ENCODE measurements around the gene RAB11FIP3. TPM values are rescaled to one million over a fixed set of nuclear protein-coding genes. Genes with fewer than 3 reads are reported as not detected.

Gene RAB11FIP3
- total and polyA plus RNA-seq, 2 of the 13 experiments (the other 11 are each of a cell fraction or from before 2014, with no cell fraction given) = 34.3 to 57.6 TPM

GRCh38 chr16:558298-559020, 133.0 kb downstream of the RAB11FIP3 start (continued):
- TF ChIP-seq, protein P1, sequence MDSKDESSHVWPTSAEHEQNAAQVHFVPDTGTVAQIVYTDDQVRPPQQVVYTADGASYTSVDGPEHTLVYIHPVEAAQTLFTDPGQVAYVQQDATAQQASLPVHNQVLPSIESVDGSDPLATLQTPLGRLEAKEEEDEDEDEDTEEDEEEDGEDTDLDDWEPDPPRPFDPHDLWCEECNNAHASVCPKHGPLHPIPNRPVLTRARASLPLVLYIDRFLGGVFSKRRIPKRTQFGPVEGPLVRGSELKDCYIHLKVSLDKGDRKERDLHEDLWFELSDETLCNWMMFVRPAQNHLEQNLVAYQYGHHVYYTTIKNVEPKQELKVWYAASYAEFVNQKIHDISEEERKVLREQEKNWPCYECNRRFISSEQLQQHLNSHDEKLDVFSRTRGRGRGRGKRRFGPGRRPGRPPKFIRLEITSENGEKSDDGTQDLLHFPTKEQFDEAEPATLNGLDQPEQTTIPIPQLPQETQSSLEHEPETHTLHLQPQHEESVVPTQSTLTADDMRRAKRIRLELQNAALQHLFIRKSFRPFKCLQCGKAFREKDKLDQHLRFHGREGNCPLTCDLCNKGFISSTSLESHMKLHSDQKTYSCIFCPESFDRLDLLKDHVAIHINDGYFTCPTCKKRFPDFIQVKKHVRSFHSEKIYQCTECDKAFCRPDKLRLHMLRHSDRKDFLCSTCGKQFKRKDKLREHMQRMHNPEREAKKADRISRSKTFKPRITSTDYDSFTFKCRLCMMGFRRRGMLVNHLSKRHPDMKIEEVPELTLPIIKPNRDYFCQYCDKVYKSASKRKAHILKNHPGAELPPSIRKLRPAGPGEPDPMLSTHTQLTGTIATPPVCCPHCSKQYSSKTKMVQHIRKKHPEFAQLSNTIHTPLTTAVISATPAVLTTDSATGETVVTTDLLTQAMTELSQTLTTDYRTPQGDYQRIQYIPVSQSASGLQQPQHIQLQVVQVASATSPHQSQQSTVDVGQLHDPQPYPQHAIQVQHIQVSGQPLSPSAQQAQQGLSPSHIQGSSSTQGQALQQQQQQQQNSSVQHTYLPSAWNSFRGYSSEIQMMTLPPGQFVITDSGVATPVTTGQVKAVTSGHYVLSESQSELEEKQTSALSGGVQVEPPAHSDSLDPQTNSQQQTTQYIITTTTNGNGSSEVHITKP (CRISPR knock-in tag; IDR thresholded peaks at IDR 0.05; ENCODE audit: low read depth) = peak; percentile 63; the same call in 1 of the 2 replicates
- TF ChIP-seq NFYB (CRISPR knock-in tag; IDR thresholded peaks at IDR 0.05) = no peak; the same call in 1 of the 2 replicates
- TF ChIP-seq TCF7 (IDR thresholded peaks at IDR 0.05; ENCODE audit: low read depth) = peak; percentile 73; the same call in 1 of the 2 replicates
- peak; percentile 83 for TF ChIP-seq ARID5B (CRISPR knock-in tag; IDR thresholded peaks at IDR 0.05)
- no peak for TF ChIP-seq TBP (CRISPR knock-in tag; IDR thresholded peaks at IDR 0.05)
- TF ChIP-seq, protein P2, sequence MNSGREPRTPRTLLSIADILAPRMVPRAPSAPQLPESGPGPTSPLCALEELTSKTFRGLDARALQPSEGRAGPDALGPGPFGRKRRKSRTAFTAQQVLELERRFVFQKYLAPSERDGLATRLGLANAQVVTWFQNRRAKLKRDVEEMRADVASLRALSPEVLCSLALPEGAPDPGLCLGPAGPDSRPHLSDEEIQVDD (CRISPR knock-in tag; IDR thresholded peaks at IDR 0.05; ENCODE audit: borderline replicate concordance) = no peak
- TF ChIP-seq HDAC1 (CRISPR knock-in tag; IDR thresholded peaks at IDR 0.05) = peak; percentile 95
- peak; percentile 91; the same call in 1 of the 2 replicates for TF ChIP-seq NCOA1 (CRISPR knock-in tag; IDR thresholded peaks at IDR 0.05)
- 0 out of 2 replicates have a peak, but pooled peaks have one; percentile 50 for TF ChIP-seq THAP7 (CRISPR knock-in tag; IDR thresholded peaks at IDR 0.05)
- TF ChIP-seq PBX3 (CRISPR knock-in tag; IDR thresholded peaks at IDR 0.05; ENCODE audit: borderline replicate concordance) = no peak
- TF ChIP-seq, protein P3, sequence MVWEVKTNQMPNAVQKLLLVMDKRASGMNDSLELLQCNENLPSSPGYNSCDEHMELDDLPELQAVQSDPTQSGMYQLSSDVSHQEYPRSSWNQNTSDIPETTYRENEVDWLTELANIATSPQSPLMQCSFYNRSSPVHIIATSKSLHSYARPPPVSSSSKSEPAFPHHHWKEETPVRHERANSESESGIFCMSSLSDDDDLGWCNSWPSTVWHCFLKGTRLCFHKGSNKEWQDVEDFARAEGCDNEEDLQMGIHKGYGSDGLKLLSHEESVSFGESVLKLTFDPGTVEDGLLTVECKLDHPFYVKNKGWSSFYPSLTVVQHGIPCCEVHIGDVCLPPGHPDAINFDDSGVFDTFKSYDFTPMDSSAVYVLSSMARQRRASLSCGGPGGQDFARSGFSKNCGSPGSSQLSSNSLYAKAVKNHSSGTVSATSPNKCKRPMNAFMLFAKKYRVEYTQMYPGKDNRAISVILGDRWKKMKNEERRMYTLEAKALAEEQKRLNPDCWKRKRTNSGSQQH (CRISPR knock-in tag; IDR thresholded peaks at IDR 0.05; ENCODE audit: low read depth) = no peak
- TF ChIP-seq ZNF225 (CRISPR knock-in tag; IDR thresholded peaks at IDR 0.05) = no peak
- TF ChIP-seq ZNF34 (CRISPR knock-in tag; IDR thresholded peaks at IDR 0.05; ENCODE audit: borderline replicate concordance) = no peak
- TF ChIP-seq ZFP36 (IDR thresholded peaks at IDR 0.05; ENCODE audit: borderline replicate concordance, low read depth, low read length, partially characterized antibody) = no peak
- no peak for TF ChIP-seq NR1H2 (CRISPR knock-in tag; IDR thresholded peaks at IDR 0.05; ENCODE audit: borderline replicate concordance, low read depth)
- peak; percentile 99 for TF ChIP-seq MTA1 (CRISPR knock-in tag; IDR thresholded peaks at IDR 0.05; ENCODE audit: borderline replicate concordance)
- TF ChIP-seq RBM39 (IDR thresholded peaks at IDR 0.05; ENCODE audit: low read depth, low read length, poor library complexity, severe bottlenecking) = no peak
